Colonic mucosa (tissue), 4 donors: ENCODE measurements around the gene RGMB. TPM values are rescaled to one million over a fixed set of nuclear protein-coding genes. Genes with fewer than 3 reads are reported as not detected.

Experiments
- DNase-seq: peaks from one replicate; pipeline ENCODE4 v3.0.0-alpha.2; 2020
- H3K27ac ChIP-seq: fragments of 200-600 bp; one replicate; pipeline ENCODE4 v1.8.0; 2021
- H3K27me3 ChIP-seq: fragments of 200-600 bp; one replicate; pipeline ENCODE4 v1.8.0; 2021
- H3K36me3 ChIP-seq: fragments of 200-600 bp; one replicate; pipeline ENCODE4 v1.8.0; 2021
- H3K4me1 ChIP-seq: fragments of 200-600 bp; one replicate; pipeline ENCODE4 v1.8.0; 2021; ENCODE audit warnings: mild to moderate bottlenecking
- H3K4me3 ChIP-seq: fragments of 200-600 bp; one replicate; pipeline ENCODE4 v1.8.0; 2021
- H3K9ac ChIP-seq, 2 donors: one replicate each; pipeline ENCODE4 v1.7.0; 2013; ENCODE audit warnings: control low read depth in 2 of 2, low read depth in 2 of 2, low read length in 2 of 2
- H3K9me3 ChIP-seq: fragments of 200-600 bp; one replicate; pipeline ENCODE4 v1.8.0; 2021
- intact Hi-C: fragments of 100-400 bp; cut with DNase I; formaldehyde crosslinking; loops from one replicate; pipeline ENCODE4 v1.14.1; 2022
- total RNA-seq, 2 donors: library from RNA; stranded (reverse); fragmentation: NEBNext Ultra II Directional in 1 of 2; extraction: Animal tissue kit (Norgen Biotek cat#: 25700) in 1 of 2; gene quantifications; one replicate each; pipeline ENCODE4 v1.2.1, GENCODE V29; 2021
- TF ChIP-seq, protein P1 (sequence below): fragments of 200-600 bp; IDR thresholded peaks from one replicate; pipeline ENCODE4 v1.8.0; 2022; ENCODE audit warnings: antibody characterized with exemption, mild to moderate bottlenecking
- donor health status: healthy.
- donor health status: DM: no; HTN: no; CAD: no.
- donor health status: DM: no; HTN: no; CAD: no.

Gene RGMB
- total RNA-seq, 2 donors from 2014 or later, result 67.7 to 69.6 TPM

DNA sequence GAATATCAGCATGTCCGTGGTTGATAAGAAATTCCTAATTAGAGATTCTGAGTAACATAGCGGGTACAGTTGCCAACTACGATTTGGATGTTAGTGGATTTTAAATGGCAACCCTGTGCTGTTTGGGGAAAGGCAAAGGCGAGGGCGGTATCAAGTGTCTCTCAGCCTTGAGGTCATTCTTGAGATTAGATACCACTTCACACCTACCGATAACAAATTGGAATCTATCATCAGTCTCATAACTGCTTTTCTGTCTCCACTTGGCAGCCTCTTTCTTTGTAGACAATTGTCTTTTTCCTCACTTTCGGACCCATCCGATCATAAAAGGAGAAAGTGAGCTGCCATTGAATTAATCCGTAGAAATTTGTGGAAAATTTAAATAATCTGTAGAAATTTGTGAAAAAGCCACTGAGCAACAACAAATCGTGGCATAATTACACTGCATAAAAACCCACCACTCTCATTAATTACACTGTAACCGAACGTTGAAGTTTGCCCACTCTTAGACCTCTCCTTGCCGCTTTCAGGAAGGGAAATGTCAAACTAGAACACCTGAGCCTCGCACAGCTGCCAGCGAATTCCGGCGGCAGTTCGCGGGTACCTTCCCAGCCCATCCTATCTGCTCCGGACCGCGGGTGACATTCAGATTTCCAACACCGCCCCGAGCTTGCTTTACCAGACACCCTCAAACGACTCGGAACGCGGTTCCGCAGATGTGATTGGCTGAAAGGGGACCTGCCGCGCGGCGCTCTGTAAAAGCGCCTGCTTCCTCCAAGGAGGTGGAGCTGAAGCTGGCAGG, 849 bp upstream of the RGMB start:
- TF ChIP-seq, protein P1, sequence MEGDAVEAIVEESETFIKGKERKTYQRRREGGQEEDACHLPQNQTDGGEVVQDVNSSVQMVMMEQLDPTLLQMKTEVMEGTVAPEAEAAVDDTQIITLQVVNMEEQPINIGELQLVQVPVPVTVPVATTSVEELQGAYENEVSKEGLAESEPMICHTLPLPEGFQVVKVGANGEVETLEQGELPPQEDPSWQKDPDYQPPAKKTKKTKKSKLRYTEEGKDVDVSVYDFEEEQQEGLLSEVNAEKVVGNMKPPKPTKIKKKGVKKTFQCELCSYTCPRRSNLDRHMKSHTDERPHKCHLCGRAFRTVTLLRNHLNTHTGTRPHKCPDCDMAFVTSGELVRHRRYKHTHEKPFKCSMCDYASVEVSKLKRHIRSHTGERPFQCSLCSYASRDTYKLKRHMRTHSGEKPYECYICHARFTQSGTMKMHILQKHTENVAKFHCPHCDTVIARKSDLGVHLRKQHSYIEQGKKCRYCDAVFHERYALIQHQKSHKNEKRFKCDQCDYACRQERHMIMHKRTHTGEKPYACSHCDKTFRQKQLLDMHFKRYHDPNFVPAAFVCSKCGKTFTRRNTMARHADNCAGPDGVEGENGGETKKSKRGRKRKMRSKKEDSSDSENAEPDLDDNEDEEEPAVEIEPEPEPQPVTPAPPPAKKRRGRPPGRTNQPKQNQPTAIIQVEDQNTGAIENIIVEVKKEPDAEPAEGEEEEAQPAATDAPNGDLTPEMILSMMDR, result no peak
- H3K9ac ChIP-seq, result peak overlapping the region in 1 of 2 donors; percentile 97
- H3K4me3 ChIP-seq, result peak overlapping the region; percentile 82
- H3K9me3 ChIP-seq, result no peaks in the 10 kb centered on the region
- intact Hi-C loops, result no loop called here
- no peaks in the 10 kb centered on the region for H3K36me3 ChIP-seq
- H3K27ac ChIP-seq, result peak overlapping the region; percentile 95
- H3K27me3 ChIP-seq, result no peaks in the 10 kb centered on the region
- H3K4me1 ChIP-seq, result no peaks in the 10 kb centered on the region
- peak; percentile 91 for DNase-seq

DNA sequence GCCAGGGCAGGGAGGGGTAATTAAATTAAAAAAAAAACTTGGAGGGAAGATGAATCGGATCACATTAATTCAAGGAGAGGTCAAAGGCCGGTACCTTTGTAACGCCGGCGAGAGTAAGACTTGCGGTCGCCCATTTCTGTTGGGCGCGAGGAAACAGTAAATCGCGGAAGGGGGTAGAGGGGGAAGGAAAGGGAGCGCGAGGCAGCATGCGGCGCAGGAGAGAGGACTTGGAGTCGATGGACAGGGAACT, 324 bp upstream of the RGMB start:
- Histone ChIP-seq H3K36me3 (no peaks in the 10 kb centered on the region), H3K4me1 (no peaks in the 10 kb centered on the region), H3K9me3 (no peaks in the 10 kb centered on the region), H3K27ac (peak overlapping the region; percentile 95), H3K27me3 (no peaks in the 10 kb centered on the region), H3K9ac (peak overlapping the region in 1 of 2 donors; percentile 97), H3K4me3 (peak overlapping the region; percentile 82)
- no peak for DNase-seq
- TF ChIP-seq, protein P1, result no peak
- intact Hi-C loops, result no loop called here

DNA sequence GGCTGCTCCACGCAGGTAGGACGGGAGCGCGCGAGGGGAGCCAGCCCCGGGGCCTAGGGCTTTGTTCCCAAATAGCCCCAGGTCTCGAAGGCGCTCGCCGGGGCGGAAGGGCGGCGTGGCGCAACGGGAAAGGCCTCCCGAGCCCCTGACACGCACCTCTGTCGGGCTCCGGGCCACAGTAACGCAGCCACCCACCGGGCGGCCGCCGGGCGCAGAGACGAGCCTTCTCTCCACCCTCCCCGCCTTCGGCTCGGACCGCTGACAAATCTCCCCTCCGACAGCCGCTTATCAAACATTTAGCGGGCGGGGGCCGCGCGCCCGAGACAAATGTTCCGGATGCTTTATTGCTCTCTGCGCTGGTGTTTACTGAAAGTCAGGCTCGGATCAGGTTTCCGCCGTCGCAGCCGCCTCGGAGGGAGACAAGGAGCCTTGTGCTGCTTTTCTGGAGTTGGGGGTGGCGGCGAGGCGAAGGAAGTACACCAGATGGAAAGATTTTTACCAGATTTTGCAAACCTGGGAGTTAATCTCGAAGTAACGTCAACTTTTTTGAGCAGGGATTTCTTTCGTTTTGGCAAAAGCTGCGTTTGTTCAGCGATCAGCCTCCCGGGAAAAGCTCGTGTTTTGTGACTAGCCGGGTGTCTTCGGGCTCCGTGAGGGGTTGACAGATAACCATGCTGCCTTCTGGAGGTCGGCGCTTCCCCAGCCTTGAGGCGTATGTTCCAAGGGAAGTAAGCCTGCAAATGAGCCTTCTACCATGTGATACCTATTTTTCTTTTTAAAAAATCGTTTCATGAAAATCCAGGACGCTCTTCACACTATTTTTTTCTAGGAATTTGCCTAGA, 950 bp downstream of the RGMB start:
- Histone ChIP-seq H3K27ac (peak overlapping the region; percentile 95), H3K9me3 (no peaks in the 10 kb centered on the region), H3K9ac (peak overlapping the region; percentile 84 to 97), H3K36me3 (no peaks in the 10 kb centered on the region), H3K27me3 (no peaks in the 10 kb centered on the region), H3K4me3 (peak overlapping the region; percentile 82), H3K4me1 (no peaks in the 10 kb centered on the region)
- TF ChIP-seq, protein P1, result no peak
- intact Hi-C loops, result no loop called here
- peak; percentile 79 for DNase-seq

DNA sequence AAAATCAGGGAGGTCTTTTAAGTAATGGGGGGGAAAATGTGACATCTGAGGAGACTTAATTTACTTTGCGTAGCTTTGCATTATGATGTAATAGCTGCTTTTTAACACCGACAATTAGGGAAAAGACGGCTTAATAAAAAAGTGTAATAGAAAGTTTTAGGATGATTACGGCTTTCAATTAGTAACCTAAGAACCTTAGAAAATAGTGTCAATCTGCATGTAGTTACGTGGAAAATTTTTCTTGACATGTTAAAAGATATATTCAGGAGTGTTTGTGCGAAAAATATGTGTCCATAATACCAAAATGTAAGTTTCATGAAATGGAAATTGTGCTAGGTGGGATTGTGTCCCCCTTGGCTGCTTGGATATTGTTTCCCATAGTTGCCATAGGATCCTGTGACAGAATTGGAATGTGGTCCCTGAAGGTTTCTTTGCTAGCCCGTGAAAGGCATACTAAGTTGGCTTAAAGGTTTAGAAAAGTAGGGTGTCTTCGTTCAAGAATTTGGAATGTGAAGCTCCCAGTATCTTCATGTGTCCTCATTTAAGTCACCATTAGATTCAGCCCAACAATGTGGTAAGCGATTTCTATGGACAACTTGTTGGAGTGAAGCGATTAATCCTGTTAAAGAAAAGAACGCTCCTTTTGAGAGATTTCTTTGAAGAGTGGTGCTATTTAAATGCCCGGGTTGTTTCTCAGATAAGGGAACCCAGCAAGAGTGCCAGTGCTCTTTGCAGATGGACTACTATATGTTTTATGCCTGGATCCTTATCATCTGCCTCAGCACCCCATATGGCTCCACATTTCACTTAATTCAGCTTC, 2.0 kb downstream of the RGMB start:
- Histone ChIP-seq H3K9ac (peak overlapping the region in 1 of 2 donors; percentile 97), H3K27me3 (no peaks in the 10 kb centered on the region), H3K36me3 (no peaks in the 10 kb centered on the region), H3K27ac (peak overlapping the region; percentile 95), H3K4me3 (peak overlapping the region; percentile 82), H3K4me1 (no peaks in the 10 kb centered on the region), H3K9me3 (no peaks in the 10 kb centered on the region)
- TF ChIP-seq, protein P1, result no peak
- no peak for DNase-seq
- intact Hi-C loops, result no loop called here

DNA sequence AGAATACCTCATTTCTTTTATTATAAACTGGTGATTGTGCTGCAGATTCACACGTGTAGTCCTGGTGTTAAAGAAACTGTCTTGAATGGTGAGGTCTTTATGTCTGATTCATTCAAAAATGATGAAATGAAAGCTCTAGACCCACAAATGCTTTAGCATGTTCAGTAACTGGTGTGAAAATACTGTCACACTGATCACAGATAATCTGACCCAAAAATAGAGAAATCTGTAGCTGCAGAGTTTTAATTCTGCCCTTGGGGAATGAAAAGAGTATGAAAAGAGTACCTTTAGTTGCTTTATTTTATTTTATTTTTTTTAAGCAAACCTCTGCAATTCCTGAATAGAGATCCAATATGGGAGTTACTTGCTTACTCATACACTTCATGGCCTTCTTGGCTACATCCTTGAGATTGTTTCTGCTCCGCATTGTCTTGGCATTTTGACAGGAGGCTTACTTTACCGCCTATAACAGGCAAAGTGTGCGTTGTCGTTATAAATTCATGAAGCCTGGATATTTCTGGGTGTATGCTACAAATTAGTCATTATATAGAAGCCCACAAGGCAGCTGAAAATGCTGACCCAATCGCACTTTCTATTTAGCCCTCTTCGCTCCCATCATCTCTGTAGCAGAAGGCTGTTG, 2.7 kb downstream of the RGMB start:
- intact Hi-C loops, result no loop called here
- Histone ChIP-seq H3K27ac (peak overlapping the region; percentile 41), H3K4me3 (peak overlapping the region; percentile 82), H3K4me1 (no peaks in the 10 kb centered on the region), H3K36me3 (no peaks in the 10 kb centered on the region), H3K9me3 (no peaks in the 10 kb centered on the region), H3K27me3 (no peaks in the 10 kb centered on the region), H3K9ac (peak overlapping the region in 1 of 2 donors; percentile 97)
- TF ChIP-seq, protein P1, result no peak
- DNase-seq, result no peak
